ENCODE data around the gene RAB18. TPM values are rescaled to one million over a fixed set of nuclear protein-coding genes. Genes with fewer than 3 reads are reported as not detected.

Gene RAB18
- total and polyA plus RNA-seq, 2 of the 8 experiments (the other 6 are each of a cell fraction or from before 2014, with no cell fraction given): 14.7 to 69.7 TPM

GRCh38 chr10:27482984-27483956 lies 20.8 kb upstream of the RAB18 start:
- DNase-seq (ENCODE audit: low read depth in 1 of 2, low spot score in 2 of 2) (no peak), FAIRE-seq (no peak)
- H2AFZ ChIP-seq (ENCODE audit: low read length): no peak overlapping the region
- H3K9ac ChIP-seq (replicated peaks in 1 of 4; ENCODE audit: extremely low read depth in 1 of 4, low read depth in 3 of 4, low read length in 3 of 4): no peak overlapping the region
- H3K14ac ChIP-seq (ENCODE audit: insufficient read length): no peak overlapping the region
- no peak overlapping the region for H4K91ac ChIP-seq (replicated peaks; ENCODE audit: insufficient read length, low read length)
- no peak overlapping the region for H3K23ac ChIP-seq (ENCODE audit: insufficient read length)
- H2BK15ac ChIP-seq (ENCODE audit: low read length): no peak overlapping the region
- no peak overlapping the region for H2BK12ac ChIP-seq (ENCODE audit: low read depth, low read length)
- CTCF ChIA-PET (ENCODE audit: partially characterized antibody): interaction anchor here (0.8 to 1.0 kb wide), 2 partner anchors 9 to 22 kb away, joined by 3 read pairs; no protein-coding TSS in a partner anchor
- H2BK5ac ChIP-seq (ENCODE audit: low read depth, low read length): no peak overlapping the region
- no peak overlapping the region for H2AK5ac ChIP-seq (ENCODE audit: low read depth, low read length)
- H3K9me3 ChIP-seq (ENCODE audit: insufficient read depth in 2 of 2, low read depth in 1 of 2, low read length in 1 of 2): no peaks in the 10 kb centered on the region; a peak in 1 of 4 replicates
- H2BK120ac ChIP-seq (replicated peaks; ENCODE audit: low read depth, low read length): no peak overlapping the region
- no peaks in the 10 kb centered on the region for H4K20me1 ChIP-seq (replicated peaks in 1 of 2; ENCODE audit: control insufficient read depth in 1 of 2, insufficient read depth in 2 of 2, low read length in 2 of 2)
- H3K79me1 ChIP-seq (ENCODE audit: low read depth, low read length): no peaks in the 10 kb centered on the region
- no peaks in the 10 kb centered on the region for H3K4me1 ChIP-seq (replicated peaks in 1 of 4; ENCODE audit: control insufficient read depth in 3 of 4, insufficient read depth in 4 of 4, low read length in 3 of 4)
- H3K36me3 ChIP-seq (ENCODE audit: control insufficient read depth in 2 of 4, insufficient read depth in 4 of 4, low read length in 3 of 4): no peaks in the 10 kb centered on the region
- H3K18ac ChIP-seq (ENCODE audit: extremely low read depth, low read length): no peak overlapping the region
- H4K8ac ChIP-seq (ENCODE audit: extremely low read depth, insufficient read depth, low read length): no peak overlapping the region
- H3K4me2 ChIP-seq (ENCODE audit: insufficient read depth in 1 of 2, low read depth in 2 of 2, low read length in 2 of 2): no peak overlapping the region
- no peak overlapping the region for H3K27ac ChIP-seq (ENCODE audit: low read depth, low read length)
- no peak overlapping the region for H3K4ac ChIP-seq (replicated peaks; ENCODE audit: insufficient read length, low read depth, low read length)
- TF ChIP-seq CTCF (IDR thresholded peaks at IDR 0.05; ENCODE audit: control extremely low read depth in 1 of 3, insufficient read depth in 1 of 3, low read depth in 1 of 3, low read length in 3 of 3) (no peak), E2F6 (IDR thresholded peaks at IDR 0.05) (no peak), POU5F1 (IDR thresholded peaks at IDR 0.05; ENCODE audit: low read depth, low read length) (no peak)
- no peak overlapping the region for H4K5ac ChIP-seq (ENCODE audit: insufficient read length, low read depth, low read length)
- H3K56ac ChIP-seq (replicated peaks; ENCODE audit: insufficient read length, low read depth, low read length): no peak overlapping the region
- no peak overlapping the region for H2BK20ac ChIP-seq (ENCODE audit: low read length)
- no peaks in the 10 kb centered on the region for H3K27me3 ChIP-seq (replicated peaks in 1 of 4; ENCODE audit: control insufficient read depth in 3 of 4, extremely low read depth in 1 of 4, insufficient read depth in 3 of 4, low read length in 3 of 4)
- WGBS, 2 experiments (ENCODE audit: extremely low coverage in 1 of 2, insufficient coverage in 1 of 2, insufficient read length in 1 of 2, insufficient replicate concordance in 2 of 2, low coverage in 1 of 2, low lambda C conversion rate in 2 of 2, missing lambda C conversion rate in 1 of 2): 76% methylated on average over 10 of the region's 10 CpGs; no CpG with 5 or more reads in 1 of the 2 experiments
- no peaks in the 10 kb centered on the region for H3K23me2 ChIP-seq (ENCODE audit: low read depth, low read length)
- H3K4me3 ChIP-seq (ENCODE audit: extremely low read depth in 1 of 4, insufficient read depth in 2 of 4, low read depth in 3 of 4, low read length in 4 of 4): no peak overlapping the region
- no peaks in the 10 kb centered on the region for H3K79me2 ChIP-seq (ENCODE audit: control insufficient read depth in 1 of 2, insufficient read depth in 2 of 2, low read length in 2 of 2)
- POLR2A ChIA-PET (ENCODE audit: partially characterized antibody): interaction anchor here (0.9 kb wide), 1 partner anchor 21 kb away, joined by 4 read pairs; the partner anchor contains the start of gene RAB18
